ENCODE results near the gene NSMF.

DNA sequence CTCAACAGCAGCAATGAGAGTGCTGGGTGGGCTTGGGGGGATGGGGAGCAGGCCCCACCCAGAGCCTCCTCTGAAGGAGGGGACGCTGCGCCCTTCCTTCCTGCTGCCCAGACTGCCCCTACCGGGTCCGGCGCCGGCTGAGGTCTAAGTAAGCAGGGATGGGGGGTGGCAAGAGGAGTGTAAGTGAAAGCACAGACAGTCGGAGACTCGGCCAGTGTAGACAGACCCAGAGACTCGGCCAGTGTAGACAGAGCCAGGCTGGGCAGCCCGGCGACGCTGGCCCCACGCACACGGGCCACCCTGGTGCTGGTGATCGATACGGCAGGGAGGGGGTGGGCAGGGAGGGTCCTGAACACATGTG, 10.6 kb downstream of the NSMF start:
- TF ChIP-seq, protein P1, sequence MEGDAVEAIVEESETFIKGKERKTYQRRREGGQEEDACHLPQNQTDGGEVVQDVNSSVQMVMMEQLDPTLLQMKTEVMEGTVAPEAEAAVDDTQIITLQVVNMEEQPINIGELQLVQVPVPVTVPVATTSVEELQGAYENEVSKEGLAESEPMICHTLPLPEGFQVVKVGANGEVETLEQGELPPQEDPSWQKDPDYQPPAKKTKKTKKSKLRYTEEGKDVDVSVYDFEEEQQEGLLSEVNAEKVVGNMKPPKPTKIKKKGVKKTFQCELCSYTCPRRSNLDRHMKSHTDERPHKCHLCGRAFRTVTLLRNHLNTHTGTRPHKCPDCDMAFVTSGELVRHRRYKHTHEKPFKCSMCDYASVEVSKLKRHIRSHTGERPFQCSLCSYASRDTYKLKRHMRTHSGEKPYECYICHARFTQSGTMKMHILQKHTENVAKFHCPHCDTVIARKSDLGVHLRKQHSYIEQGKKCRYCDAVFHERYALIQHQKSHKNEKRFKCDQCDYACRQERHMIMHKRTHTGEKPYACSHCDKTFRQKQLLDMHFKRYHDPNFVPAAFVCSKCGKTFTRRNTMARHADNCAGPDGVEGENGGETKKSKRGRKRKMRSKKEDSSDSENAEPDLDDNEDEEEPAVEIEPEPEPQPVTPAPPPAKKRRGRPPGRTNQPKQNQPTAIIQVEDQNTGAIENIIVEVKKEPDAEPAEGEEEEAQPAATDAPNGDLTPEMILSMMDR (conservative IDR thresholded peaks at IDR 0.05; ENCODE audit: low read depth in 2 of 2) = no peak
- TF ChIP-seq, protein P2, sequence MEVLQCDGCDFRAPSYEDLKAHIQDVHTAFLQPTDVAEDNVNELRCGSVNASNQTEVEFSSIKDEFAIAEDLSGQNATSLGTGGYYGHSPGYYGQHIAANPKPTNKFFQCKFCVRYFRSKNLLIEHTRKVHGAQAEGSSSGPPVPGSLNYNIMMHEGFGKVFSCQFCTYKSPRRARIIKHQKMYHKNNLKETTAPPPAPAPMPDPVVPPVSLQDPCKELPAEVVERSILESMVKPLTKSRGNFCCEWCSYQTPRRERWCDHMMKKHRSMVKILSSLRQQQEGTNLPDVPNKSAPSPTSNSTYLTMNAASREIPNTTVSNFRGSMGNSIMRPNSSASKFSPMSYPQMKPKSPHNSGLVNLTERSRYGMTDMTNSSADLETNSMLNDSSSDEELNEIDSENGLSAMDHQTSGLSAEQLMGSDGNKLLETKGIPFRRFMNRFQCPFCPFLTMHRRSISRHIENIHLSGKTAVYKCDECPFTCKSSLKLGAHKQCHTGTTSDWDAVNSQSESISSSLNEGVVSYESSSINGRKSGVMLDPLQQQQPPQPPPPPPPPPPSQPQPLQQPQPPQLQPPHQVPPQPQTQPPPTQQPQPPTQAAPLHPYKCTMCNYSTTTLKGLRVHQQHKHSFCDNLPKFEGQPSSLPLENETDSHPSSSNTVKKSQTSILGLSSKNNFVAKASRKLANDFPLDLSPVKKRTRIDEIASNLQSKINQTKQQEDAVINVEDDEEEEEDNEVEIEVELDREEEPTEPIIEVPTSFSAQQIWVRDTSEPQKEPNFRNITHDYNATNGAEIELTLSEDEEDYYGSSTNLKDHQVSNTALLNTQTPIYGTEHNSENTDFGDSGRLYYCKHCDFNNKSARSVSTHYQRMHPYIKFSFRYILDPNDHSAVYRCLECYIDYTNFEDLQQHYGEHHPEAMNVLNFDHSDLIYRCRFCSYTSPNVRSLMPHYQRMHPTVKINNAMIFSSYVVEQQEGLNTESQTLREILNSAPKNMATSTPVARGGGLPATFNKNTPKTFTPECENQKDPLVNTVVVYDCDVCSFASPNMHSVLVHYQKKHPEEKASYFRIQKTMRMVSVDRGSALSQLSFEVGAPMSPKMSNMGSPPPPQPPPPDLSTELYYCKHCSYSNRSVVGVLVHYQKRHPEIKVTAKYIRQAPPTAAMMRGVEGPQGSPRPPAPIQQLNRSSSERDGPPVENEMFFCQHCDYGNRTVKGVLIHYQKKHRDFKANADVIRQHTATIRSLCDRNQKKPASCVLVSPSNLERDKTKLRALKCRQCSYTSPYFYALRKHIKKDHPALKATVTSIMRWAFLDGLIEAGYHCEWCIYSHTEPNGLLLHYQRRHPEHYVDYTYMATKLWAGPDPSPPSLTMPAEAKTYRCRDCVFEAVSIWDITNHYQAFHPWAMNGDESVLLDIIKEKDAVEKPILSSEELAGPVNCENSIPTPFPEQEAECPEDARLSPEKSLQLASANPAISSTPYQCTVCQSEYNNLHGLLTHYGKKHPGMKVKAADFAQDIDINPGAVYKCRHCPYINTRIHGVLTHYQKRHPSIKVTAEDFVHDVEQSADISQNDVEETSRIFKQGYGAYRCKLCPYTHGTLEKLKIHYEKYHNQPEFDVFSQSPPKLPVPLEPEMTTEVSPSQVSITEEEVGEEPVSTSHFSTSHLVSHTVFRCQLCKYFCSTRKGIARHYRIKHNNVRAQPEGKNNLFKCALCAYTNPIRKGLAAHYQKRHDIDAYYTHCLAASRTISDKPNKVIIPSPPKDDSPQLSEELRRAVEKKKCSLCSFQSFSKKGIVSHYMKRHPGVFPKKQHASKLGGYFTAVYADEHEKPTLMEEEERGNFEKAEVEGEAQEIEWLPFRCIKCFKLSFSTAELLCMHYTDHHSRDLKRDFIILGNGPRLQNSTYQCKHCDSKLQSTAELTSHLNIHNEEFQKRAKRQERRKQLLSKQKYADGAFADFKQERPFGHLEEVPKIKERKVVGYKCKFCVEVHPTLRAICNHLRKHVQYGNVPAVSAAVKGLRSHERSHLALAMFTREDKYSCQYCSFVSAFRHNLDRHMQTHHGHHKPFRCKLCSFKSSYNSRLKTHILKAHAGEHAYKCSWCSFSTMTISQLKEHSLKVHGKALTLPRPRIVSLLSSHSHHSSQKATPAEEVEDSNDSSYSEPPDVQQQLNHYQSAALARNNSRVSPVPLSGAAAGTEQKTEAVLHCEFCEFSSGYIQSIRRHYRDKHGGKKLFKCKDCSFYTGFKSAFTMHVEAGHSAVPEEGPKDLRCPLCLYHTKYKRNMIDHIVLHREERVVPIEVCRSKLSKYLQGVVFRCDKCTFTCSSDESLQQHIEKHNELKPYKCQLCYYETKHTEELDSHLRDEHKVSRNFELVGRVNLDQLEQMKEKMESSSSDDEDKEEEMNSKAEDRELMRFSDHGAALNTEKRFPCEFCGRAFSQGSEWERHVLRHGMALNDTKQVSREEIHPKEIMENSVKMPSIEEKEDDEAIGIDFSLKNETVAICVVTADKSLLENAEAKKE (CRISPR knock-in tag; IDR thresholded peaks at IDR 0.05) = no peak
- TF ChIP-seq STAT1 (IDR thresholded peaks at IDR 0.05; ENCODE audit: unreplicated experiment) (no peak), POLR2AphosphoS5 (IDR thresholded peaks at IDR 0.05; ENCODE audit: low read depth) (no peak), EZH2 (IDR thresholded peaks at IDR 0.05; ENCODE audit: low read depth, unreplicated experiment) (no peak), ZNF114 (CRISPR knock-in tag; IDR thresholded peaks at IDR 0.05) (no peak)
- TF ChIP-seq, protein P3, sequence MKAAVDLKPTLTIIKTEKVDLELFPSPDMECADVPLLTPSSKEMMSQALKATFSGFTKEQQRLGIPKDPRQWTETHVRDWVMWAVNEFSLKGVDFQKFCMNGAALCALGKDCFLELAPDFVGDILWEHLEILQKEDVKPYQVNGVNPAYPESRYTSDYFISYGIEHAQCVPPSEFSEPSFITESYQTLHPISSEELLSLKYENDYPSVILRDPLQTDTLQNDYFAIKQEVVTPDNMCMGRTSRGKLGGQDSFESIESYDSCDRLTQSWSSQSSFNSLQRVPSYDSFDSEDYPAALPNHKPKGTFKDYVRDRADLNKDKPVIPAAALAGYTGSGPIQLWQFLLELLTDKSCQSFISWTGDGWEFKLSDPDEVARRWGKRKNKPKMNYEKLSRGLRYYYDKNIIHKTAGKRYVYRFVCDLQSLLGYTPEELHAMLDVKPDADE (IDR thresholded peaks at IDR 0.05) = no peak
